PC-3 (cell line): ENCODE data around the gene FURIN. TPM values are rescaled to one million over a fixed set of nuclear protein-coding genes. Genes with fewer than 3 reads are reported as not detected.

ENCODE experiments used
- ATAC-seq: fragments of 200-7000 bp; cut with Tn5 transposase; 2 replicates; pipeline ENCODE4 v1.9.1; 2020; ENCODE audit warnings: mild to moderate bottlenecking, moderate library complexity
- BruUV-seq: library from RNA; stranded (reverse); fragments of 400-500 nt; replicated peaks from 2 replicates; lab custom pipeline; 2021; lab: Mats Ljungman, UMichigan
- CTCF ChIA-PET: fragments of 300-600 bp; sonication (Branson Sonifier 250); formaldehyde crosslinking; loops from one replicate; lab custom pipeline; 2022; ENCODE audit warnings: antibody characterized with exemption; lab: Charles Lee
- POLR2A ChIA-PET: fragments of 300-600 bp; sonication (Branson Sonifier 250); formaldehyde crosslinking; loops from one replicate; lab custom pipeline; 2022; ENCODE audit warnings: antibody characterized with exemption; ENCODE audit not compliant: unreplicated experiment; lab: Charles Lee
- DNase-seq: peaks from one replicate; pipeline ENCODE4 v3.0.0-alpha.2; 2015
- H2AFZ ChIP-seq: fragments of 300-600 bp; sonication (generic); 2 replicates; pipeline ENCODE4 v1.6.0; 2016; ENCODE audit warnings: antibody characterized with exemption, low read length
- H3F3A ChIP-seq: fragments of 300-600 bp; sonication (generic); one replicate; pipeline ENCODE4 v1.6.0; 2017; ENCODE audit warnings: antibody characterized with exemption, low read length, control low read depth, mild to moderate bottlenecking; ENCODE audit not compliant: unreplicated experiment
- H3K27ac ChIP-seq: fragments of 300-600 bp; sonication (generic); 2 replicates; pipeline ENCODE4 v1.5.1; 2016; ENCODE audit warnings: mild to moderate bottlenecking, low read length
- H3K27me3 ChIP-seq: fragments of 300-600 bp; sonication (generic); 2 replicates; pipeline ENCODE4 v1.6.1; 2016; ENCODE audit warnings: low read length, mixed read lengths
- H3K36me3 ChIP-seq: fragments of 300-600 bp; sonication (generic); 2 replicates; pipeline ENCODE4 v1.6.1; 2016; ENCODE audit warnings: low read depth, mixed run types, low read length, mixed read lengths
- H3K4me1 ChIP-seq: fragments of 300-600 bp; sonication (generic); 2 replicates; pipeline ENCODE4 v1.5.1; 2016; ENCODE audit warnings: low read length; ENCODE audit not compliant: insufficient read depth
- H3K4me2 ChIP-seq: fragments of 300-600 bp; sonication (generic); 2 replicates; pipeline ENCODE4 v1.6.0; 2016; ENCODE audit warnings: low read length
- H3K4me3 ChIP-seq: fragments of 300-600 bp; sonication (generic); 2 replicates; pipeline ENCODE4 v1.5.1; 2016; ENCODE audit warnings: mild to moderate bottlenecking, low read length, mixed read lengths
- H3K79me2 ChIP-seq: fragments of 300-600 bp; sonication (generic); 2 replicates; pipeline ENCODE4 v1.6.1; 2017; ENCODE audit warnings: low read length, mixed read lengths
- H3K9ac ChIP-seq: fragments of 300-600 bp; sonication (generic); 2 replicates; pipeline ENCODE4 v1.6.0; 2016; ENCODE audit warnings: mild to moderate bottlenecking, low read length
- H3K9me2 ChIP-seq: fragments of 300-600 bp; sonication (generic); replicated peaks from 2 replicates; pipeline ENCODE4 v1.6.1; 2016; ENCODE audit warnings: mixed run types, low read length, mixed read lengths
- H3K9me3 ChIP-seq: fragments of 300-600 bp; sonication (generic); 2 replicates; pipeline ENCODE4 v1.6.1; 2016; ENCODE audit warnings: low read length, mixed read lengths
- H4K20me1 ChIP-seq: fragments of 300-600 bp; sonication (generic); 2 replicates; pipeline ENCODE4 v1.6.1; 2016; ENCODE audit warnings: low read length, mixed read lengths
- CTCF ChIP-seq: fragments of 300-600 bp; sonication (generic); conservative IDR thresholded peaks from 2 replicates; pipeline ENCODE4 v1.5.1; 2017; ENCODE audit warnings: antibody characterized with exemption, low read depth, mild to moderate bottlenecking, low read length
- EZH2 ChIP-seq: fragments of 300-600 bp; sonication (generic); IDR thresholded peaks from one replicate; pipeline ENCODE4 v1.6.1; 2017; ENCODE audit warnings: antibody characterized with exemption, mild to moderate bottlenecking, low read length; ENCODE audit not compliant: unreplicated experiment
- EZH2phosphoT487 ChIP-seq: fragments of 300-600 bp; sonication (generic); IDR thresholded peaks from 2 replicates; pipeline ENCODE4 v1.6.1; 2018; ENCODE audit warnings: mild to moderate bottlenecking, antibody characterized with exemption, low read length, borderline replicate concordance
- intact Hi-C: fragments of 100-400 bp; cut with micrococcal nuclease; formaldehyde crosslinking; loops from 2 replicates; pipeline ENCODE4 v1.9.0; 2023
- total RNA-seq: library from RNA; depleted of rRNA; stranded (reverse); fragments of >200 nt; gene quantifications from 2 replicates; pipeline ENCODE4 v1.2.3, GENCODE V29; 2014

FURIN gene
- total RNA-seq, 1 experiment from 2014 or later, result 39.1 TPM

GRCh38 chr15:90903733-90904536 is 35.5 kb downstream of the FURIN start:
- peak overlapping the region; percentile 90 for H2AFZ ChIP-seq
- ChIA-PET CTCF (interaction anchor here (0.6 to 0.7 kb wide), 2 partner anchors 28 to 32 kb away, joined by 3 read pairs; no protein-coding TSS in a partner anchor), POLR2A (interaction anchor here (0.6 kb wide), 1 partner anchor 28 kb away, joined by 3 read pairs; no protein-coding TSS in a partner anchor)
- H3F3A ChIP-seq, result no peaks in the 10 kb centered on the region
- BruUV-seq, result TSS peak; percentile 47
- H3K4me3 ChIP-seq, result peak overlapping the region; percentile 84
- peak overlapping the region; percentile 61 for H3K9ac ChIP-seq
- H4K20me1 ChIP-seq, result no peaks in the 10 kb centered on the region
- no peaks in the 10 kb centered on the region for H3K27me3 ChIP-seq
- no peak overlapping the region for H3K27ac ChIP-seq
- peaks cover 11% of the 10 kb centered on the region for H3K36me3 ChIP-seq
- peaks cover 16% of the 10 kb centered on the region; the same call in 1 of the 2 replicates for H3K79me2 ChIP-seq
- TF ChIP-seq EZH2 (no peak), CTCF (peak; percentile 34; the same call in 1 of the 2 replicates)
- peak; percentile 36 for ATAC-seq
- H3K4me1 ChIP-seq, result peaks cover 13% of the 10 kb centered on the region
- peak; percentile 60 for DNase-seq
- intact Hi-C loops, result loop anchor here (2.0 kb wide), 1 partner anchor 27 kb away; no protein-coding TSS in a partner anchor
- no peaks in the 10 kb centered on the region for H3K9me3 ChIP-seq
- H3K9me2 ChIP-seq, result no peaks in the 10 kb centered on the region
- peak overlapping the region; percentile 94 for H3K4me2 ChIP-seq

- ATAC-seq (no peak), DNase-seq (no peak)
- CTCF ChIA-PET, result no interaction called here
- peaks cover 11% of the 10 kb centered on the region for H3K36me3 ChIP-seq
- H3K27me3 ChIP-seq, result no peaks in the 10 kb centered on the region
- H3K9me2 ChIP-seq, result no peaks in the 10 kb centered on the region
- H4K20me1 ChIP-seq, result no peaks in the 10 kb centered on the region
- intact Hi-C loops, result no loop called here
- no peak for TF ChIP-seq EZH2phosphoT487
- no peak for TF ChIP-seq EZH2
- no peak for TF ChIP-seq CTCF
- H2AFZ ChIP-seq, result no peak overlapping the region
- POLR2A ChIA-PET, result no interaction called here
- no peaks in the 10 kb centered on the region for H3K9me3 ChIP-seq
- no TSS peak for BruUV-seq
- peaks cover 16% of the 10 kb centered on the region; the same call in 1 of the 2 replicates for H3K79me2 ChIP-seq
- H3K9ac ChIP-seq, result no peak overlapping the region
- H3F3A ChIP-seq, result no peaks in the 10 kb centered on the region
- H3K4me1 ChIP-seq, result peaks cover 13% of the 10 kb centered on the region
- H3K4me2 ChIP-seq, result no peak overlapping the region
- H3K27ac ChIP-seq, result no peak overlapping the region
- no peak overlapping the region for H3K4me3 ChIP-seq
Observed at GRCh38 chr15:90904746-90905145, 36.4 kb downstream of the FURIN start.
